HG03103 (cell line): ENCODE measurements around the gene HOXA10.

Experiments
- ATAC-seq: cut with Tn5 transposase; IDR thresholded peaks from one replicate; pipeline ENCODE4 v1.9.1; 2021; ENCODE audit warnings: low read depth; ENCODE audit not compliant: unreplicated experiment

The HOXA10 gene

DNA sequence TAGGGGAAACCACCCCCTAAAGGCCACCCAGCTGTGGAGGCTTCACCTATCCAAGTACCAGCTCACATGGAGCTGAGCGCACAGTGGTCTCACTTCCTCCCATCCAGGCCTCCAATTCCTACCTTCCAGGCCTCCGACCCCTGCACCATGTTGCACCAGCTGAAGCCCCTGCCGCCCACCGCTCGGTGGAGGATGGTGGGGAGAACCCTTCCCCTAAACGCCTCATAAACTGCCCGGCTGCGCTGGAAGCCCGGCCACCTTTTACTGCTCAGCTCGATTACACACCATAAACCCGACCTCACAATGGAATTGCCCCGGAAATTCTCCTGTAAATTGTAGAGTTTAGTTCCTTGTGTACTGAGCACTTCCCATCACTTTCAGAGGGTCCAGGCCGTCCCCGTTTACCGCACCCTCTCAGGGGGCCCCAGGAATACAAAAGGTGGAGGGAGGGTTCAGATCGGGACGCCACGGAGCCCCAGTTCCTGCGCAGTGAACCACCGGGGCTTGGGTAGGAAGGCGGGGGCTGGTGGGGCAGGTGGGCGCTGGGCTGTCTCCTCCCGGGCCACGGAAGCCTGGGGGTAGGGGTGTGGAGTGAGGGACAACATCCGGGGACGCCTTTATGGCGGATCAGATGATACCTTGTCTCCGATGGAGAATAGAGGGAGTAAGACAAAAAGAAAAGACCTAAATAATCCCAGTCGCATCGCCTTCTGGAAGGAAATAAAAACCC, 16.3 kb downstream of the HOXA10 start:
- no peak for ATAC-seq

DNA sequence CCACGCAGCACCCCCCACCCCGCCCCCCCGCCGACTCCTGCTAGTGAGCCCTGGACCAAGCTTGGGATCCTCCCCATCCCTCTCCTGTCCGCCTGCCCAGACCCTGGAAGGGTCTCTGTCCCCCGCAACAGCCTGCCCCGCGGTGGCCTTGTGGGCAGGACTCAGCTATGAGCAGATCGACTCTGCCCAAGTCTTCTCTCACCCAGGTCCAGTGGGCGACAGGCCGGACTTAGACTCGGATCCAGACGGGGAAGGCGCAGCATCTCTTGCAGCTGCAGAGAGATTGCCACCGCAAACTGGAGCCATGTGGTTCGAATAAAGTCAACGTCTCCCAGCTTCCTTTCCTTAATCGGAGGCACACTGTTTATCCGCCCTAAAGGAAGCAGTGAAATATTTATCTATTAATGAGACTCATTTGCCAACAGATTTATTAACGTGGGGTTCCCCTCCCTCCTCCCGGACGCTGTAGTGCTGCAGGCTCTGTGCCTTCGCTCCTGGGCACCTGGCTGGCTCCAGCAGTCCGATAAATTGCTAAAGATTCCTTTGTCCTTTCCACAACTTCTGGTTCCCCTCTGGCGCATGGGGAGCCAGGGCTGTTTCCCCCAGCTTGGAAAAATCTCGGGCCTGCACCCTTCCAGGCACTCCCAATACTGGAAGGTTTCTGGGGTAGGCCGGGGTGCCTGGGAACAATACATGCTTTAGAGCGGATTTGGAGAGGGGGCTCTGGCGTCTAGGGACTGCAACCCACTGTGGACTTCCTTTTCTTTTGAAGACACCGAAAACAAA, 17.0 kb downstream of the HOXA10 start:
- ATAC-seq, result no peak

- no peak for ATAC-seq
These were observed 17.6 kb downstream of the HOXA10 start, which contains the start of gene HOXA7 for GRCh38 chr7:27156508-27156898. Gene HOXA7, minus strand, starts transcription at chr7:27156675. Its CDS starts 130 bp downstream, at chr7:27156545.

GRCh38 chr7:27155816-27156507, 18.2 kb downstream of the HOXA10 start:
- no peak for ATAC-seq

- no peak for ATAC-seq
These were observed 19.0 kb downstream of the HOXA10 start for GRCh38 chr7:27154901-27155815.

GRCh38 chr7:27154369-27154768, 19.8 kb downstream of the HOXA10 start:
- ATAC-seq, result no peak

GRCh38 chr7:27153526-27153925, 20.6 kb downstream of the HOXA10 start:
- no peak for ATAC-seq

GRCh38 chr7:27152816-27153442, 21.2 kb downstream of the HOXA10 start:
- no peak for ATAC-seq

- no peak for ATAC-seq
These were observed 21.9 kb downstream of the HOXA10 start, which contains the start of gene HOXA3 for GRCh38 chr7:27151931-27152815. Gene HOXA3, minus strand, starts transcription at chr7:27152583. Its CDS starts 41,943 bp downstream, at chr7:27110640.

GRCh38 chr7:27151341-27151930, 22.7 kb downstream of the HOXA10 start:
- ATAC-seq, result no peak

- ATAC-seq, result peak; percentile 68
These were observed 23.4 kb downstream of the HOXA10 start for GRCh38 chr7:27150568-27151340.

GRCh38 chr7:27149842-27150567, 24.1 kb downstream of the HOXA10 start:
- ATAC-seq, result no peak

GRCh38 chr7:27148756-27149641, 25.1 kb downstream of the HOXA10 start:
- ATAC-seq, result no peak

DNA sequence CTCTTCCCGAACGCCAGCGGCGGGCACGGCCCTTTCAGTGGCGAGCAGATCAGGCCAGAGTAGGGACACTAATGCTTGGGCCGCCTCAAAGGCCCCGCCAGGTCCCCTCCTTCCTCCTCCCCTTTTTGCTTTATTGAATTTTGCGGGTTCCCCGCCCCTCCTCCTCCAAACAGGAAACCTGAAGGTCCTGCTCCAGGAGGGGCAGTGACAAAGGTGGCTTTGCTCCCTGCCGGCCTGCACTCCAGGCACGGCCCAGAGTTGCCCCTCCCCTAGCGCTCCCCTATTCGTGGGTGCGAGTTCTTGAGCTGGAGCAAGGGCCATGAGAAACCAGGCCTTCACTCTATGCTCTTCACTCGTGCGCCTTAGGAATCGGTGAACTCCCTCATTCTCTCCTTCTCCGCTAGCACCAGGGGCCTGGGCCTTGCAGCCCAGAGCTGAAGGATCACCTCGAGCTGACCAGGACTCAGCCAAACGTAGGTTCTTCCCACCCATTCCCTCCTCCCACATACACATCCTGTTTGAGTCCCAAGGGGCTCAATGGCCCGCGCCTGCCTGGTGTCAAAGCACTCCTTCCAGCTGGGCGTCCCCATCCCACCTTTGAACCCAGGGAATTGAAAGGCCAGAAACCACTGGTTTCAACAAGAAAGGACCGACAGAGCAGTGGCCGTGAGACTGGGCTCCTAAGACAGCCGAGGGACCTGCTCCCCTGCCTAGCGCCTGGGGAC, 25.9 kb downstream of the HOXA10 start:
- no peak for ATAC-seq
